Tongue (tissue), 2 donors: ENCODE data around the gene ST3GAL3. TPM values are rescaled to one million over a fixed set of nuclear protein-coding genes. Genes with fewer than 3 reads are reported as not detected.

Experiments used
- DNase-seq: peaks from one replicate; pipeline ENCODE4 v3.0.0-alpha.2; 2015
- total RNA-seq: library from RNA; depleted of rRNA; stranded (reverse); fragments of >200 nt; gene quantifications from one replicate; pipeline ENCODE4 v1.2.3, GENCODE V29; 2014

ST3GAL3 gene
- total RNA-seq, 1 donor from 2014 or later = 26.0 TPM

GRCh38 chr1:43703836-43704235 lies 3.5 kb upstream of the ST3GAL3 start:
- no peak for DNase-seq

- DNase-seq = peak; percentile 13
Measured at GRCh38 chr1:43704838-43705237, 2.5 kb upstream of the ST3GAL3 start.

- no peak for DNase-seq
Measured at GRCh38 chr1:43705334-43705733, 2.0 kb upstream of the ST3GAL3 start.

GRCh38 chr1:43705982-43706597 lies 1.2 kb upstream of the ST3GAL3 start:
- no peak for DNase-seq

- peak; percentile 22 for DNase-seq
Measured at GRCh38 chr1:43706598-43707189, 642 bp upstream of the ST3GAL3 start.

GRCh38 chr1:43708002-43708410 lies 670 bp downstream of the ST3GAL3 start:
- peak; percentile 49 for DNase-seq

GRCh38 chr1:43711049-43711448 lies 3.7 kb downstream of the ST3GAL3 start:
- no peak for DNase-seq

- DNase-seq = no peak
Measured at GRCh38 chr1:43711524-43712386, 4.4 kb downstream of the ST3GAL3 start.

GRCh38 chr1:43716559-43717281 lies 9.4 kb downstream of the ST3GAL3 start:
- peak; percentile 14 for DNase-seq

- DNase-seq = no peak
Measured at GRCh38 chr1:43719063-43719462, 11.7 kb downstream of the ST3GAL3 start.

GRCh38 chr1:43719670-43720419 lies 12.5 kb downstream of the ST3GAL3 start:
- peak; percentile 2 for DNase-seq

GRCh38 chr1:43722810-43723209 lies 15.5 kb downstream of the ST3GAL3 start:
- DNase-seq = no peak

GRCh38 chr1:43729816-43730463 lies 22.6 kb downstream of the ST3GAL3 start:
- DNase-seq = peak; percentile 18

- DNase-seq = peak; percentile 32
Measured at GRCh38 chr1:43731867-43732531, 24.7 kb downstream of the ST3GAL3 start.

- DNase-seq = no peak
Measured at GRCh38 chr1:43736819-43737218, 29.5 kb downstream of the ST3GAL3 start.

GRCh38 chr1:43742026-43742425 lies 34.7 kb downstream of the ST3GAL3 start:
- DNase-seq = no peak

GRCh38 chr1:43743206-43743605 lies 35.9 kb downstream of the ST3GAL3 start:
- no peak for DNase-seq

GRCh38 chr1:43747736-43748135 lies 40.4 kb downstream of the ST3GAL3 start:
- DNase-seq = no peak

GRCh38 chr1:43750083-43750482 lies 42.7 kb downstream of the ST3GAL3 start:
- DNase-seq = no peak

- DNase-seq = no peak
Measured at GRCh38 chr1:43753422-43753821, 46.1 kb downstream of the ST3GAL3 start.

GRCh38 chr1:43754892-43755291 lies 47.6 kb downstream of the ST3GAL3 start:
- no peak for DNase-seq
